ENCODE data around the gene CPSF4. TPM values are rescaled to one million over a fixed set of nuclear protein-coding genes. Genes with fewer than 3 reads are reported as not detected.

CPSF4 gene
- total RNA-seq, 4 donors from 2014 or later, result 23.7 to 41.6 (median 28.3) TPM

DNA sequence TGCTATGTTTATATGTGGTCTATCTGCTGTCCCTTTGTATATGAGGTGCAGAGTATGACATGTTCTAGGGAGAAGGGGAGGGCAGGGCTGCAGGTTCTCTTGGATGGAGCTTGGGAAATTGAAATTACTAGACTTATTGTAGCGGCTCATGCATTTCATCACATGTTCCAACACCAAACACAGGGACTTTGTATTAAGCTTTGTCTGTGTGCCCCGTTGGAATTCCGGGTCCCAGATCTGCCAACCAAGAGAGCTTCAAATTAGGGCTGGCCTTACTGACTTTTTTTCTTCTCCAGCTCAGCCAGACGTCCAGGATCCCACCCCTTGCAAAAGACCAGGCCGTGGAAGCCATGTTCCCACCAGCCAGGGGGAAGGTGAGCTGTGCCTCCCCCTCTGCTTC, 37.4 kb downstream of the CPSF4 start:
- intact Hi-C loops (cut with DNase I; ENCODE audit: low total_unique reads), result no loop called here
- TF ChIP-seq, protein P1, sequence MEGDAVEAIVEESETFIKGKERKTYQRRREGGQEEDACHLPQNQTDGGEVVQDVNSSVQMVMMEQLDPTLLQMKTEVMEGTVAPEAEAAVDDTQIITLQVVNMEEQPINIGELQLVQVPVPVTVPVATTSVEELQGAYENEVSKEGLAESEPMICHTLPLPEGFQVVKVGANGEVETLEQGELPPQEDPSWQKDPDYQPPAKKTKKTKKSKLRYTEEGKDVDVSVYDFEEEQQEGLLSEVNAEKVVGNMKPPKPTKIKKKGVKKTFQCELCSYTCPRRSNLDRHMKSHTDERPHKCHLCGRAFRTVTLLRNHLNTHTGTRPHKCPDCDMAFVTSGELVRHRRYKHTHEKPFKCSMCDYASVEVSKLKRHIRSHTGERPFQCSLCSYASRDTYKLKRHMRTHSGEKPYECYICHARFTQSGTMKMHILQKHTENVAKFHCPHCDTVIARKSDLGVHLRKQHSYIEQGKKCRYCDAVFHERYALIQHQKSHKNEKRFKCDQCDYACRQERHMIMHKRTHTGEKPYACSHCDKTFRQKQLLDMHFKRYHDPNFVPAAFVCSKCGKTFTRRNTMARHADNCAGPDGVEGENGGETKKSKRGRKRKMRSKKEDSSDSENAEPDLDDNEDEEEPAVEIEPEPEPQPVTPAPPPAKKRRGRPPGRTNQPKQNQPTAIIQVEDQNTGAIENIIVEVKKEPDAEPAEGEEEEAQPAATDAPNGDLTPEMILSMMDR (IDR thresholded peaks at IDR 0.05), result no peak
- no peak for TF ChIP-seq POLR2A (IDR thresholded peaks at IDR 0.05)
- no peak for DNase-seq (ENCODE audit: low spot score in 2 of 2)
- H3K4me3 ChIP-seq (ENCODE audit: low read depth, poor library complexity, severe bottlenecking), result no peak overlapping the region
- 64 to 77% methylated on average over 5 of the region's 5 CpGs for WGBS, 2 donors

DNA sequence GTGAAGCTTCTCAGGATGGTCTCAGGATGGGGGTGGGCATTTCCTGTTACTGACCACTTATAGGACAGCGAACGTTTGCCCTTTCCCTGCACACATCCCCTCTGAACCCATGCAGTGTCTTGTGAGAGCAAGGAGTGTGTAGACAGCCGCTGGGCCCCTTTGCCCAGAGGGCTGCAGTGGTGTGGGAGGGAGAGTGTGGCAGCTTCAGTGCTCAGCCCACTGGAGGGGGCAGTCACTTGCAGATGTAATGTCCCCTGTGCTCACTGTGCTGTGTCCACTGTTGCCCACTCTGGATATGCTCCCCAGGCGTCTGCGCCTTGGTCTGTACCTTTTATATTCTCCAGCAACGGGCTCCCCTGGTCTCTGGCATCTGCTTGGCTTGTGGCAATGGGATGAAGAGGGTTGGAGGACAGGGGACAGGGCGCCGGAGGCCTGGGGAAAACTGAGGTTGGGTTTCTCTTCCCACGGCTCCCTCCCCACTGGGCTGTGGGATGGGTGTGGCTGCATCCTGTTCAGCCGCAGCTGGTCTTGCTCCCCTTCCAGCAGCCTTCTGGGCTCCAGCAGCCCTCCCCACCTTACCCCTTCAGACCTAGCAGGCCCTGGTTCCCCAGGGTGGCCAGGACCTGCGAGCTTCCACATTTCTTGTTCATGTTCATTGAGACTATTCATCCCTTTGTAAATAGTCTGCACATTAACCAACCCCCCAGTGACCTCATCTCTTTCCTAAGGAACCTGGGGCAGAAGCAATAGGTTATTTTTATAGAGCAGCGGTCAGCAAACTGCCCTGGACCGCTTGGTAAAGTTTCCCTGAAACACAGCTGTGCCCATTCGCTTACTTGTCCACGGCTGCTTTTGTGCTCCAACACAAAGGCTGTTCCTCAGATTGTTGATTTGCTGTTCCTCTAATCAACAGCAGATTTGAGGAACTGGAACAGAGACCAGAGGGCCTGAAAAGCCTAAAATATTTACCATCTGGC, 40.0 kb downstream of the CPSF4 start:
- 51 to 58% methylated on average over 15 of the region's 15 CpGs for WGBS, 2 donors
- TF ChIP-seq, protein P1 (IDR thresholded peaks at IDR 0.05), result no peak
- H3K4me3 ChIP-seq (ENCODE audit: low read depth, poor library complexity, severe bottlenecking), result no peak overlapping the region

DNA sequence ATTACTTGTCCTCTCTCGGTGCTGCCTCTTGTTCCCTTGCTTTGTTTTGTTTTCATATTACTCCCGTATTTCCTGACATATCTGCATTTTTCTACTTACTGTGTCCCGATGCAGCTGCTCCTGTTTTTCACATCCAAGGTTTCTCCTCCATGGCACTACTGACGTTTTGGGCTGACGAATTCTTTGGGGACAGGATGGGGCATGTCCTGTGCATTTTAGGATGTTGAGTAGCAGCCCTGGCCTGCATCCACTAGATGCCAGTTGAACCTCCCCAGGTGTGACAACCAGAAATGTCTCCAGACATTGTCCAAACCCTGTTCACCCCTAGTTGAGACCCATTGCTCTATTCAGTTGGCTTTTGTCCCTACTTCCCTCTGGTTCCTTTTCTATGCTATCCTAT, 46.4 kb downstream of the CPSF4 start:
- no peak for TF ChIP-seq POLR2A (IDR thresholded peaks at IDR 0.05)
- TF ChIP-seq, protein P1 (IDR thresholded peaks at IDR 0.05), result no peak
- H3K4me3 ChIP-seq (ENCODE audit: low read depth, poor library complexity, severe bottlenecking), result no peak overlapping the region
- 46 to 58% methylated on average over 5 of the region's 5 CpGs for WGBS, 2 donors
- intact Hi-C loops (cut with DNase I; ENCODE audit: low total_unique reads), result no loop called here
- no peak for DNase-seq (ENCODE audit: low spot score in 2 of 2)

More for the DNA sequence above, 40.0 kb downstream of the CPSF4 start:
- intact Hi-C loops (cut with DNase I; ENCODE audit: low total_unique reads), result no loop called here
- DNase-seq (ENCODE audit: low spot score in 2 of 2), result no peak

DNA sequence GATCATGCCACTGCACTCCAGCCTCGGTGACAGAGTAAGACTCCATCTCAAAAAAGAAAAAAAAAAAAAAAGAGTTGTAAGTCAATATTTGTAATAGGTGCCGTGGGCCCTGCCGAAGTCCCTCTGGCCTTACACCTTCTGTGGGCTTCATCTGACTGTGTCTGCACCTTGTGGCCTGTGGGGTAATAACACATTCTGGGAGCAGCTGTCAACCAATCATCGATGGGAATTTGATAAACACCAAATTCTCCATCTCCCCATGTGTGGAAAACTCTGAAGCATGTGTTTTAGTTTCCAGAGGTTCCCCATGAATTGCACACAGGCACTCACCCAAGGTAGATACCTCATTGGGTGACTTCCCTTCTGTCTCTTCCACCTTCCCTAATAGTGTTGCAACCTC, 50.5 kb downstream of the CPSF4 start:
- TF ChIP-seq POLR2A (IDR thresholded peaks at IDR 0.05), result no peak
- TF ChIP-seq, protein P1 (IDR thresholded peaks at IDR 0.05), result no peak
- intact Hi-C loops (cut with DNase I; ENCODE audit: low total_unique reads), result no loop called here
- no peak overlapping the region for H3K4me3 ChIP-seq (ENCODE audit: low read depth, poor library complexity, severe bottlenecking)
- WGBS, 2 donors, result 91 to 97% methylated on average over 4 of the region's 4 CpGs
- DNase-seq (ENCODE audit: low spot score in 2 of 2), result no peak

DNA sequence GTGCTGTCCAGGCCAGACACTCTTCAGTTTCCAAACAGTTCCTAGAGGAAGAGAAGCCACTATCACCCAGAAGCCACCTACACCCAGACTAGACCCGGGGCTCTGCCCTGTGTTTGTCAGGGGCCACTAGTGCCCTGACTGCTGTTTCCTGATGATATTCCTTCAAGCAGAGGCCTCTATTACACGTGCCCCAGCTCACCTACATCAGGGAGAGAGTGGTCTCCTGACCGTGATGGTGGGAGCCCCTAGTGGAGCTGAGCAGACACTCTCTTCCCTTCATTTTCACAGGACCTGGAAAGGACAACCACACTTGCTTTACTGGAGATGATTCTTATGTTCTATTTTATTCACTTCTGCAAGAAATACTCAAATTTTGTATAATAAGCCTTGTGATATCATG, 52.1 kb downstream of the CPSF4 start:
- DNase-seq (ENCODE audit: low spot score in 2 of 2), result no peak
- no peak overlapping the region for H3K4me3 ChIP-seq (ENCODE audit: low read depth, poor library complexity, severe bottlenecking)
- 67 to 74% methylated on average over 3 of the region's 3 CpGs for WGBS, 2 donors
- TF ChIP-seq, protein P1 (IDR thresholded peaks at IDR 0.05), result no peak
- no peak for TF ChIP-seq POLR2A (IDR thresholded peaks at IDR 0.05)
- intact Hi-C loops (cut with DNase I; ENCODE audit: low total_unique reads), result no loop called here

All from lower leg skin (tissue), 4 donors.